GM19043 (cell line): ENCODE results near the gene GMDS.

Experiments used
- ATAC-seq: cut with Tn5 transposase; IDR thresholded peaks from one replicate; pipeline ENCODE4 v1.9.1; 2021; ENCODE audit warnings: low read depth; ENCODE audit not compliant: unreplicated experiment

GMDS gene

GRCh38 chr6:2242311-2242710 is 3.1 kb downstream of the GMDS start:
- ATAC-seq, result no peak

GRCh38 chr6:2240961-2241360 is 4.4 kb downstream of the GMDS start:
- no peak for ATAC-seq

- no peak for ATAC-seq
Measured at GRCh38 chr6:2237001-2237400, 8.4 kb downstream of the GMDS start.

- ATAC-seq, result no peak
Measured at GRCh38 chr6:2235777-2236495, 9.5 kb downstream of the GMDS start.

GRCh38 chr6:2232445-2232844 is 13.0 kb downstream of the GMDS start:
- ATAC-seq, result peak; percentile 67

GRCh38 chr6:2231438-2231837 is 14.0 kb downstream of the GMDS start:
- ATAC-seq, result no peak

- ATAC-seq, result no peak
Measured at GRCh38 chr6:2230659-2231277, 14.6 kb downstream of the GMDS start.

- ATAC-seq, result no peak
Measured at GRCh38 chr6:2229742-2230141, 15.7 kb downstream of the GMDS start.

- ATAC-seq, result no peak
Measured at GRCh38 chr6:2229039-2229438, 16.4 kb downstream of the GMDS start.

- no peak for ATAC-seq
Measured at GRCh38 chr6:2228392-2228791, 17.0 kb downstream of the GMDS start.

GRCh38 chr6:2226775-2227174 is 18.6 kb downstream of the GMDS start:
- ATAC-seq, result no peak

- ATAC-seq, result no peak
Measured at GRCh38 chr6:2225422-2226392, 19.7 kb downstream of the GMDS start.

- no peak for ATAC-seq
Measured at GRCh38 chr6:2224847-2225382, 20.5 kb downstream of the GMDS start.

GRCh38 chr6:2222275-2222842 is 23.0 kb downstream of the GMDS start:
- ATAC-seq, result no peak

GRCh38 chr6:2221726-2222274 is 23.6 kb downstream of the GMDS start:
- ATAC-seq, result no peak

GRCh38 chr6:2220154-2220553 is 25.3 kb downstream of the GMDS start:
- no peak for ATAC-seq

- ATAC-seq, result no peak
Measured at GRCh38 chr6:2218866-2219265, 26.5 kb downstream of the GMDS start.

GRCh38 chr6:2216794-2217383 is 28.5 kb downstream of the GMDS start:
- ATAC-seq, result no peak

GRCh38 chr6:2215342-2215741 is 30.1 kb downstream of the GMDS start:
- ATAC-seq, result no peak

GRCh38 chr6:2213086-2213485 is 32.3 kb downstream of the GMDS start:
- no peak for ATAC-seq
